ENCODE results near the gene ZMYND10.
"Not testable (repeated sequence)": the region's sequence is repeated elsewhere in the genome, so short reads cannot be mapped to it uniquely, and the experiment has no call there.

ZMYND10 gene

DNA sequence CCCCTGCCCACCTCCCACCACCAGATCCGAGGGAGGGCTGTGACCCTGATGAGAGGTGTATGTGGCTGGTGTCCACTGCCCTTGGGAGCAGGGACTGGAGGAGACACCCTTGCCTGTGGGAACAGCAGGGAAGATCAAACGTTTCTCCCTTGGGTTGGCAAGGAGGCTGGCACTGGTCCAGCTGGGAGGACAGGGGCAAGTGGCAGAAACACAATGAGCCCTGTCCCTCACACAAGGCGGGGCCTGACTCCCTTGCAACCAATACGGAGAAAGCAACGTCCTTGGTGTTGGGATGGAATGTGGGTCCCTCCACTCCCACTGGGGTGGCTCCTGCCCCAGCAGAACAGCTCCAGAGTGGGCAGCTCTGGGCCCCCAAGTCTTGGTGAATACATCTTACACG, 28.2 kb downstream of the ZMYND10 start:
- H3K4me3 ChIP-seq (ENCODE audit: low read depth, low read length), result no peak overlapping the region
- no peak for DNase-seq (ENCODE audit: low read depth)

DNA sequence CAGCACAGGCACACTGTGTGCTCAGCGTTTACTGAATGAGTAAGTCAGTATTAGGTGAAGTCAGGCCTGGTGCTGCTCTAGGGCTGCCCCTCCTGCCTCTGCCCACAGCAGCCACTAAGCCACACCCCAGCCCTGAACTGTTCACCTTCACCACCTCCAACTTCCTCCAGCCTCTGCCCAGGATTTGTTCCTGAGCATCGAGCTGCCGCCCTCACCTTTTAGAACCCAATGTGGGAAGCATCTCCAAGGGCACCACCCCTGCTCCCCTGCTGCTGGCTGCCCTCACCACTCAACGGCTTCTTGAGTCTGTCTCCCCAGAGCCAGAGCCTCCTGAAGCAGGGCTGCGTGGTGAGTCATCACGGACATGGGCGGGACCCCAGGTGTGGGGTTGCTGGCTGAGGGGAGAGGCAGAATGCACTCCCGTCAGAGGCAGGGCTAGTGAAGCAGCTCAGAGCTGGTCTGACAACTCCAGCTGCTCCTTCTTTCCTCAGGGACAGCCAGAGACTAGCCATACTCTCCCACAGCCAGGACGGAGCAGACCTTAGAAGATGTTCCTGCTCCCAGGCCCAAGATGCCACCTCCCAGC, 28.8 kb downstream of the ZMYND10 start:
- no peak for DNase-seq (ENCODE audit: low read depth)
- H3K4me3 ChIP-seq (ENCODE audit: low read depth, low read length), result no peak overlapping the region

DNA sequence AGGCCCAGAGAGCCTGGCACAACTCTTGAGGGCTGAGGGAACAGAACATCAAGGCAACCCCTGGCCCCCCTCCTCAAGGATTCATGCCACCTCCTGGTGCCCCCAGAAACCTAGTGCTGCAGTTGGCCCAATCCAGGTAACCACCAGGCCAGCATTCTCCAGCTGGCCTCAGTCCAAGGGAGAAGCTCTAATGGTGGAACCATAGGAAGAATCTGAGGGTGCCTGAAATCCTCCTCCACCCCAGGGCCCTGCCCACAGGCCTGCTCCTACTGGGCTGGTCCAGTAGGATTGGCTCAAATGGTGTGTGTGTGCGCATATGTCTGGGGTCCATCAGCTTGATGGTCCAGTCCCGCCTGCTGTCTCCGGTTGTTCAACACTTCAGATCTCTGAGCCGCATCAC, 30.7 kb downstream of the ZMYND10 start:
- DNase-seq (ENCODE audit: low read depth), result no peak
- H3K4me3 ChIP-seq (ENCODE audit: low read depth, low read length), result no peak overlapping the region

DNA sequence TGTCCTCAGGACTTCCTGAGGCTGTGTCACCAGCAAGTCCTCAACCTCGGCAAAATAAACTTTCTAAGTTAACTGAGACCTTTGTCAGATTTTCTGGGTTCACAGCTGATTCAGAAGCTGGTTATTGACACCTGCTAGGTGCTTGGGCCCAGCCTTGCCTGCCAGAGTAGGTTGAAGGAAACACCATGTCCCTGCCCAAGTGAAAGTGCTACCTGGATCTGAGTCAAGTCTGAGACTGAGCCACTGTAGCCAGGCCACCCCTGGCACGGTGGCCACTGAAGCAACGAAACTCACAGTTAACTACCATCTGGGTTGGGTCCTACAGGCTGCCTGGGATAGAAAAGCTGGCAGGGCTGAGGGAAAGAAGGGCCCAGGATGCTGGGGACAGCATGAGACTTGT, 31.2 kb downstream of the ZMYND10 start:
- no peak overlapping the region for H3K4me3 ChIP-seq (ENCODE audit: low read depth, low read length)
- DNase-seq (ENCODE audit: low read depth), result no peak

DNA sequence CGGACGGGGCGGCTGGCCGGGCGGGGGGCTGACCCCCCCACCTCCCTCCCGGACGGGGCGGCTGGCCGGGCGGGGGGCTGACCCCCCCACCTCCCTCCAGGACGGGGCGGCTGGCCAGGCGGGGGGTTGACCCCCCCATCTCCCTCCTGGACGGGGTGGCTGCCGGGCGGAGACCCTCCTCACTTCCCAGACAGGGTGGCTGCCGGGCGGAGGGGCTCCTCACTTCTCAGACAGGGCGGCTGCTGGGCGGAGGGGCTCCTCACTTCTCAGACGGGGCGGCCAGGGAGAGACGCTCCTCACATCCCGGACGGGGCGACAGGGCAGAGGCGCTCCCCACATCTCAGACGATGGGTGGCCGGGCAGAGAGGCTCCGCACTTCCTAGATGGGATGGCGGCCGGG, 33.5 kb downstream of the ZMYND10 start:
- DNase-seq (ENCODE audit: low read depth), result not testable (repeated sequence)

DNA sequence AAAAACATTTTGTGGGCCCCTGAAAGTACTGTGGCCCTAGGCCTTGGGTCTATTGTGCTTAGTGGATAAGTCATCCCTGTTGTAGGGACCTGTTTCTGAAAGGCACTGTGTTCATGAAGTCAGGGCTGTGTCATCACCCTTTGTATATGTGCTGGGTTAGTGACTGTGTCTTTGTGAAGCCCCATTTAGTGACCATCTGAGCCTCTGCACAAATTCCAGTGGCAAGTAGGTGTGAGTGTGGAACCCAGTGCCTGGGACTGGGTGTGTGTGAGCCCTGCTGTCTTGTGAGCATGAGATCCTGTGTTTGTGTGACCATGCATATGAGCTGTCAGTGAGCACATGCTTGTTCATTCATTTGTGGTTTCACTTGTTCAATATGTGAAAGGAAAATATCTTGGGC, 40.9 kb downstream of the ZMYND10 start:
- no peak overlapping the region for H3K4me3 ChIP-seq (ENCODE audit: low read depth, low read length)

More for the DNA sequence above, 33.5 kb downstream of the ZMYND10 start:
- not testable (repeated sequence) for H3K4me3 ChIP-seq (ENCODE audit: low read depth, low read length)

DNA sequence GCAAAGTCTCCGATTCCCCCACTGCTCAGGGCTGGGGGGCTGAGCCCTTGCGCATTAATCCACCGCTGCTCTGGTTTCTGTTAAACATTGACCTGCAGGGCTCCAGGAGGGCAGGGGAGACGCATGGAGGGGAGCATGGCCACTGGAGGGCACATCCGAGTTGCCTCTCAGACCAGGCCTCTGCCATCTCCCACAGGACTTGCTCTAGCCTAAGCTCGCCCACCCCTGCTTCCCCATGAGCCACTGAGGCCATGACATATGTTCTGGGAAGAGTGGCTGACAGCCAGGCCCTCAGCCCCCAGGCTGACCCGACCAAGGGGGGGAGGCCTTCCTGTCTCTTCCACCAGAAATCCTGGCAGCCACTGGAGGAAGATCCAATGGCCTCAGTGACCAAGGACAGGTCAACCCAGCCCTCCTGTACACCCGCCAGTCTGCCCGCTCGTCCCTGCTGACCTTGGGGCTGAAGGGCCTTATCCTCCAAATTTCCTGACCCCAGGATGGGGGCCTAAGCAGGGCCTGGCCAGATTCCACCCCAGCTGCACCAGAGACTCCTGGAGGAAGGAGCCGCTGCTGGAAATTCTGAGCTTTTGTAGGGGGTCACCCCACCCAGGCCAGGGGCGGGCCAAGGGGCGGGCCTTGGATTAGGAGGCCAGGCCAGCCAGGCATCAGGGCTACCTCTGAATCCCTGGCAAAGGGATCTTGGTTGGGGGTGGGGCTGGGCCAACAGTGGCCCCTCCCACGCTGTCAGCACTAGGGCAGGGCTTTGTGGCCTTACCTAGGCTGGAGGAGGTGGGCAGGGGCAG, 42.3 kb downstream of the ZMYND10 start, which contains the start of gene HYAL1:
HYAL1 (minus strand) TSS at position 562 of the 803 bp plus-strand sequence. CDS start 618 bp downstream, outside the sequence.
- H3K4me3 ChIP-seq (ENCODE audit: low read depth, low read length), result no peak within 1 kb of the TSS
- no peak for DNase-seq (ENCODE audit: low read depth)

More for the DNA sequence above, 40.9 kb downstream of the ZMYND10 start:
- no peak for DNase-seq (ENCODE audit: low read depth)

DNA sequence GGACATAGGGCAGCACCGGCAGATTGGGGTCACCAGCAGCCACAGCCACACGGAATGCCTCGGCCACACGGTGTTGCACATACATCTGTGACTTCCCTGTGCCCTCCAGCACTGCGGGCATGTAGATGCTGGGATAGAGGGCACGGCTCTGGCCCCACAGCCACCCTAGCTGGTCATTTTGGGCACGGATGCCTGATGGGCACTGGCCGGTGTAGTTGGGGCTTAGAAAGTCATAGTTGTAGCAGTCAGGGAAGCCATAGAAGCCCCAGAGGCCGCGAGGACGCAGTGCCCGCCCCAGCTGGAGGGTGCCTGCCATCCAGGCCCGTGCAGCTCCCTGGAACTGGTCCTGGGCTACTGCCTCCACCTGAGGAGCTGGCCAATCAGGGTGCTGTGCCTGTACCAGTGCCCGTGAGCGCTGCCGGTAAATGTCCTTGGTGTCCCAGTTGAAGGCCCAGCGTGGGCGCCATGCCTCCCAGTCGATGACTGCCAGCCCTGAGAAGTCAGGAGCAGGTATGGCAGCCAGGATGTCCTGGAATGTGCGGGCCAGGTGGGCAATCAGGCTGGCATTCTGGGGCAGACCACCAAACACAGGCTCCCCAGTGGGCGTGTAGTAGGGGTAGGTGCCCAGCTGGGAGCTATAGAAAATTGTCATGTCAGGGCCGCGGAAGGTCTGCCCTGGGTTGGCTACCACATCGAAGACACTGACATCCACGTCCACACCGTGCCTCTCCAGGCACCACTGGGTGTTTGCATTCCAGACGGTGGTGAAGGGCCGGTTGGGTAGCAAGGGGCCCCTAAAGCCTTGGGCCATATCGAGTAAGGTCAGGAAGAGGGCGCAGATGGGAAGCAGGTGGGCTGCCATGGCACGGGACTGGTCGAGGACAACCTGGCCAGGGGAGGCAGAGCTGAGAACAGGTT, 43.2 kb downstream of the ZMYND10 start:
- DNase-seq (ENCODE audit: low read depth), result no peak
- H3K4me3 ChIP-seq (ENCODE audit: low read depth, low read length), result no peak overlapping the region

DNA sequence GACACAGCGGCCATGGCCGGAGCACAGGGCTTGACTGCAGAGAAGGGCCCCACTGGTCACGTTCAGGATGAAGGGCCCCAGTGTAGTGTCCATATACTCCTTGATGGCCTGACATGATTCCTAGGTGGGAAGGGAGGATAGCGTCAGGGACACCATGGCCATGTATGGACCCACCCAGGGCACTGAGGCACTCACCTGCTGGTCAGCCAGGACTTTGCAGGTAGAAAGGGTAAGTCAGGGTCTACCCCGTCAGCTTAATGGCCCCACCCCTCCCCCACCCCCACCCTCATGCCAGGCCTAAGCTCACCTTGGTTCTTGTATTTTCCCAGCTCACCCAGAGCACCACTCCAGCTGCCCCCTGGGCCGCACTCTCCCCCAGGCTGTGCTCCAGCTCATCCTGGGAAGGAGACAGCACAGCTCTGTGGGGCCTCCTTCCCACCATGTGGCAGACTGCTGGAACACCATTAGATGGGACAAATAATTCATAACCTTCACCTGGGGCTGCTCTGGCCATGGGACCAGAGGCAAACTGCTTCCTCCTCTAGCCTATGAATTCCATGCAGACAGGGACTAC, 44.8 kb downstream of the ZMYND10 start:
- DNase-seq (ENCODE audit: low read depth), result no peak
- H3K4me3 ChIP-seq (ENCODE audit: low read depth, low read length), result no peak overlapping the region

DNA sequence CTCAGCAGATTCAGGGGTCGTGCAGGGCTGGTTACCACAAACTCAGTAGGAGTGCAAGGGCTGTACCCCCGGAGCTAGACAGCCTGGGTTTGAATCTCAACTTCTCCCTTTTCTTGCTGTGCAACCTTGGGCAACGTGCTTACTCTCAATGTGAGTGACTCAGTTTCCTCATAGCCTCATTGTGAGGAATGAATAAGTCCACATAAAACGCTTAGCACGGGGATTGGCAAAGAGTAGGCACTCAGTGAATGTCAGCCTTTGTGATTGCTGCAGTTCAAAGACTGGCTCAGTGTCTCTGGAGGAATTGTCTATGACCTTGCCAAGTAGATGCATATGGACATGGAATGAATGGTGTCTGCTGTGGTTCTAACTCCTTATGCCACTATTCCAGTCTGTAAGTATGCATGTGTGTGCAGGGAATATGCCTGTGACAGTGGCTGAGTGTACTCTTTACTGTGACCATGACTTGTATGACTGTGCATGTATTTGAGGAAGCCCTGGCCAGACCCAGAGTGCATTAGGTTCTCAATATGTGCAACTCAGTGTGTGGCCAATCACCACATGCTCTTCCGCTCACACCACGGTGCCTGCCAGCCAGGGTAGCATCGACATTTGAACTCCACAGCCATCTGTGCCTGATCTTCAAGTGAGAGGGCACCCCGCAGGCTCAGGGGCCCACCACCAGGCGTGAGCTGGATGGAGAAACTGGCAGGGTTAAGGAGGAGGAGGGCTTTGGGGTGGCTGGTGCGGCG, 45.4 kb downstream of the ZMYND10 start:
- peak; percentile 13 for DNase-seq (ENCODE audit: low read depth)
- peak overlapping the region; percentile 53 for H3K4me3 ChIP-seq (ENCODE audit: low read depth, low read length)

DNA sequence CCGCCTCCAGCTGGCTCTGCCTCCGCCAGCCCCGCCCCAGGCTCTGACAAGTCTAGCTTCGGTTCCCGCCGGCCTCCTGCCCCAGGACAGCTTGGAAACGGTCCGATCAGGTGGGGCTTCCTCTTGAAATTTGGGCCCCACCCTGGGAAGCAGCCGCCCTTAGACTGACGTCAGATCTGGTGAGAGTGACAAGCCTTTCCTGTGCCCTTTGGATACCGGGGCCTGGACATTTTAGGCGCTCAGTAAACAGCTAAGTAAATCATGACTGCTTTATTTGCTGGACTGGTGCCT, 45.9 kb downstream of the ZMYND10 start:
- DNase-seq (ENCODE audit: low read depth), result no peak
- H3K4me3 ChIP-seq (ENCODE audit: low read depth, low read length), result peak overlapping the region; percentile 53

DNA sequence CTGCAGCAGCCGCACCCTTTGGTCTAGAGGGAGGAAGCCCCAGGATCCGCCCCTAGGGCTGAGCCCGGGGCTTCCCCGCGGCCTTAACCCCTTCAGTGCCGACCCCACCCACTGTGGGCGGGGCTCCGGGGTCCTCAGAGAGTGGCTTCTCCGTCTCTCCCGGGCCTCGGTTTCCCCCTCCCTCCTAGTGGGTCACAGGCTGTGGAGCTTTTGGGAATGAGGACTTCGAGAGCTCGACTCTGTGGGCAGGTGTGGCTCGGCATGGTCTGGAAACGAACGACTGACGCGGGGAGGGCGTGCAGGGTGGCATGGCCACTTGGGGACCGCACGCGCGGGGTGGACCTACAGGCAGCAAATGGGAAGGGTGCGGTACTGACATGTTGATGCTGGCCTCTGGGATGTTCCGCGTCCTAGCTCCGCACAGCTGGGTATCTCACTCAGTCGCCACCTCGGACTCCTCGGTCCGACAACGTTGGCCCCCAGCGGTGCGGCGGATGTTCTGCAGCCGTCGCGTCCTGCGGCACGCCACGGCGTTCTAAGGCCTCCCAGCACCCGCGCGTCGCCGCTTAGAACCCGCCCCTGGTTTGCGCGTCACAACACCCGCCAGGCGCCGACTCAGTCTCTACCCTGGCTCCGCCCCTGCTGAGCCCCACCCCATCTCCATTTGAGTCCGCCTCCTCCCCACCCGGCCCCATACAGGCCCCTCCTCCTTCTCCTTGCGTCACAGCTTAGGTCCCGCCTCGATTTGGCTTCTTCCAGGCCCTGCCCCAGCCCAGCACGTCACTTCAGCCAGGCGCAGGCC, 46.5 kb downstream of the ZMYND10 start, which contains the start of the genes HYAL3 and NAA80:
HYAL3 (minus strand) TSS at position 570 of the 802 bp plus-strand sequence. CDS start 3,803 bp downstream, outside the sequence.
NAA80 (minus strand) TSS at position 570 of the 802 bp plus-strand sequence. CDS start 1,942 bp downstream, outside the sequence.
- peak; percentile 99 for DNase-seq (ENCODE audit: low read depth)
- H3K4me3 ChIP-seq (ENCODE audit: low read depth, low read length), result peak within 1 kb of the TSS; percentile 77

DNA sequence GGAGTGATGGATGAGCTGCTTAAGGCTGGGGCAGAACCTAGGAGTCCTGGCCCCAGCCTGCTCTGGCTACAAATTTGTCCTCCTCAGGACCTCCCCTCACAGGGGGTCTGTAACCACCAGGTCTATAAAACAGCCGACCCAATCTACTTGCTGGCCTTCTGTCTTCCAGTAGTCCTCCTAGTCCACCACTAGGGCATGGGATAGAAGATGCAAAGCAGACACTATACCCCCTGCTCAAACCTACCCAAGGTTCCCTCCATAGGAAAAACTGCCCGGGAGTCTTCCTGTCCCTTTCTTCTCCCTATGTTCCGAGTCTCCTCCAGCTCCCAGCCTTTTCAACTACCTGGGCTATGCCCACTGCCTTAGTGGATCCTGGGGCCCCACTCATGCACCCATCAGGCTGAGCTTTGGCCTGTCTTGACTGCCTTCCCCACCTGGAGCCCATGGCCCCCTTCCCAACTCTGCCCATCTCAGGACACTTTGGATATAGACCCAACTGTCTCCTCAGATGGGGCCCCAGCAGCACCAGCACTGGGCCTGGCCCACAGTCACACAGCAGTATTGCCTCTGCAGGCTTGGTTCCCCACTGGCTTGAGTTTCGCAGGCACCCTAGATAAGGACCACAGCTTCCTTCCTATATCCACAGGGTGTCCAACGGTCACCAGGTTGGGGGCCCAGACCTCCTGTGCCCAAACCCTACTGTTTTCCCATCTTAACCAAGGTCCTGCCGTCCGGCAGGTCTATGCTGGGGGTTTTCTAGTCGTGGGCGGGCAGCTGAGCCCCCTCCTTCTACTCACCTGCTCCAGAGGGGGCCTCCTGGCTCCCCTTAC, 47.4 kb downstream of the ZMYND10 start:
- no peak for DNase-seq (ENCODE audit: low read depth)
- H3K4me3 ChIP-seq (ENCODE audit: low read depth, low read length), result peak overlapping the region; percentile 77

DNA sequence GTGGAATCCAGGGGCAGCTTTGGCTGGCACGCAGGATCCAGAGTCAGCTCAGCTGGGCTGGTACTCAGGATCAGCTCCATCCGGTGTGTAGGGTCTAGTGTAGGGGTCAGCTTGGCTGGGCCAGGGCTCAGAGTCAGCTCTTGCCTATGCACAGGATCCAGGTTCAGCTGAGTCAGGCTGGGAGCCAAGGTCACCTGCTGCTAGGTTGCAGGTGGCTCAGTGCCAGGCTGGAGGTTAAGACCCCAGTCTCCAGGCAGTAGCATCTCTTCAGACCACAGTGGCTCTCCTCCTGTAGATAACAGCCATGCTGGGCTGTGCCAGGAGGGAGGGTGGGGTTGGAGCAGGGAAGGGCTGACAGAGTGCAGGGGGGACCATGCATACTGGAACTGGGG, 48.2 kb downstream of the ZMYND10 start:
- H3K4me3 ChIP-seq (ENCODE audit: low read depth, low read length), result no peak overlapping the region
- no peak for DNase-seq (ENCODE audit: low read depth)

DNA sequence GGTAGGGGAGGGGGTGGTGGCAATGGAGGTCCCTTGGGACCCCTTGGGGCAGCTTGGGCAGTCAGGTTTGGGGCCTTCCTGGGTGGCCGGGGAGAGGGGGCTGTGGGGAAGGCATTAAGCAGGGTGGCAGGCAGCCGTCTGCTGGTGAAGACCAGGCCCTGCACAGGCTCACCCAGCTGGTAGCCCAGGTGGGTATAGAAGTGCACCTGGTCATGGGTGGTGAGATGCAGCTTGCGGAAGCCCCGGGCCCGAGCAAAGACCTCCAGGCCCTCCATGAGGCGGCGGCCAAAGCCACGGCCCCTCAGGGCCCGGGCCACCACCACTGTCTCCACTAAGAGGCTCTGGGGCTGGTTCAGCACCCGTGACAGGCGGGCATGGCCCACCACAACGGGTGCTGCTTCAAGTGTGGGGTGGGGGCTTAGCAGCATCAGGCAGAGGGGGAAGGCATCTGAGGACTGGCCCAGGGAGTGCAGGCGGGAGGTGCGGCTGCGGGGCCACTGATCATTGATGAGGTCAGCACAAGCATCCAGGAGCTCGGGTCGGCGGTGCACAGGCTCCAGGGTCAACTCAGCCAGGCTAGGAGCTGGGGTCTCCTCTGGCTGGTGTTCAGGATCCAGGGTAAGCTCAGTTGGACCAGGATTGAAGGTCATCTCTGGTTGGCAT, 48.7 kb downstream of the ZMYND10 start:
- DNase-seq (ENCODE audit: low read depth), result no peak
- H3K4me3 ChIP-seq (ENCODE audit: low read depth, low read length), result no peak overlapping the region

DNA sequence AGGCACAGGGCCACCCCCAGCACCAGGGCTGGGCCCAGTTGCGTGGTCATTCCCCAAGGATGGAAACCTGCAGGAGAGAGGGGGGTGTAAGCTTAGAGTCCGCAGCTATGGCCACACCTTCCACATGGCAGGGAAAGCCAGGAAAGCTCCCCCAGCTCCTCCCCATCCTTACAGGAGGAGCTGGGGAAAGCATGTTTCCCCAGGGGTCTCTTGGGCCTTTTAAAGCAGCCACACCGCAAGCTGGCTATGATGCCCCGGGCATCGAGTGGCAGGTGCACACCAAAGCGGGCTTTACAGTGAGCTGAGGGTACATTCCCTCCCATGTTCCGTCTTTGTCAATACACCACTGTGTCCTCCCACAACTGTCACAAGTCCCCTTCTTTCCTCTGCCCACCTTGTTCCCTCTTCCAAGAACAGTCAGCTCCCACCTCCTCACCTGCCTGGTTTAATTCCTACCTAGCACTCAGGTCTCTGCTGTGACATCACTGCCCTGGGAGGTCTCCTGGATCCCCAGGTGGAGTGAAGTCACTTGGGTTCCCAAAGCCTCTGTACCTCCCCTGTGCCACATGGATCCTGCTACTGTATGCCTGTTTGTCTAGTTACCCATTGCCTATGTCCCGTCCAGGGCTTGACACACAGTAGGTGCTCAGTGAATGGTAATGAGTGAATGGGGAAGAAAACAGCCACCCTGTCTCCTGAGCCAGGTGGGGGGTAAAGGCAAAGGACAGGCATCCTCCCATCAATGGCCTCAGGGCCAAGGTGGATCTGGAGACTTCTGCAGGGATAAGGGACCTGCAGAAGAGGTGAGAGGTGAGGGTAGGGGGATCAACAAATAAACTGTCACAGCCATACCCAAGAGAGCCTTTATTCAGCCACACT, 49.7 kb downstream of the ZMYND10 start:
- DNase-seq (ENCODE audit: low read depth), result no peak
- H3K4me3 ChIP-seq (ENCODE audit: low read depth, low read length), result no peak overlapping the region
